ENCODE data around the gene NPC2.

GRCh38 chr14:74480046-74480445 is 13.1 kb downstream of the NPC2 start:
- TF ChIP-seq, protein P1, sequence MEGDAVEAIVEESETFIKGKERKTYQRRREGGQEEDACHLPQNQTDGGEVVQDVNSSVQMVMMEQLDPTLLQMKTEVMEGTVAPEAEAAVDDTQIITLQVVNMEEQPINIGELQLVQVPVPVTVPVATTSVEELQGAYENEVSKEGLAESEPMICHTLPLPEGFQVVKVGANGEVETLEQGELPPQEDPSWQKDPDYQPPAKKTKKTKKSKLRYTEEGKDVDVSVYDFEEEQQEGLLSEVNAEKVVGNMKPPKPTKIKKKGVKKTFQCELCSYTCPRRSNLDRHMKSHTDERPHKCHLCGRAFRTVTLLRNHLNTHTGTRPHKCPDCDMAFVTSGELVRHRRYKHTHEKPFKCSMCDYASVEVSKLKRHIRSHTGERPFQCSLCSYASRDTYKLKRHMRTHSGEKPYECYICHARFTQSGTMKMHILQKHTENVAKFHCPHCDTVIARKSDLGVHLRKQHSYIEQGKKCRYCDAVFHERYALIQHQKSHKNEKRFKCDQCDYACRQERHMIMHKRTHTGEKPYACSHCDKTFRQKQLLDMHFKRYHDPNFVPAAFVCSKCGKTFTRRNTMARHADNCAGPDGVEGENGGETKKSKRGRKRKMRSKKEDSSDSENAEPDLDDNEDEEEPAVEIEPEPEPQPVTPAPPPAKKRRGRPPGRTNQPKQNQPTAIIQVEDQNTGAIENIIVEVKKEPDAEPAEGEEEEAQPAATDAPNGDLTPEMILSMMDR (IDR thresholded peaks at IDR 0.05; ENCODE audit: extremely low read depth in 1 of 2, insufficient read depth in 1 of 2, low read depth in 1 of 2, low read length in 2 of 2): no peak
- TF ChIP-seq POLR2A (IDR thresholded peaks at IDR 0.05; ENCODE audit: low read depth, low read length): no peak
- TF ChIP-seq EZH2 (IDR thresholded peaks at IDR 0.05; ENCODE audit: borderline replicate concordance, low read depth, low read length, severe bottlenecking): no peak
- no peak for TF ChIP-seq MAX (IDR thresholded peaks at IDR 0.05; ENCODE audit: insufficient read depth, insufficient read length)
- no peak for TF ChIP-seq POLR2AphosphoS5 (IDR thresholded peaks at IDR 0.05; ENCODE audit: insufficient read depth, low read depth, low read length)
- TF ChIP-seq MYC (IDR thresholded peaks at IDR 0.05; ENCODE audit: low read depth, low read length): no peak
- no peak for TF ChIP-seq JUN (IDR thresholded peaks at IDR 0.05; ENCODE audit: borderline replicate concordance, insufficient read depth, insufficient read length, low read depth)
